Astrocyte (in vitro differentiated cells and primary cell): ENCODE measurements around the gene PTPRF. TPM values are rescaled to one million over a fixed set of nuclear protein-coding genes. Genes with fewer than 3 reads are reported as not detected.

Experiments used
- DNase-seq: peaks from one replicate; pipeline ENCODE4 v3.0.0-alpha.2; 2010; ENCODE audit warnings: low read depth
- FAIRE-seq: peaks from 2 replicates; lab custom pipeline; 2011; peaks lifted over from hg19 to GRCh38; lab: Jason Lieb, UNC
- H2AFZ ChIP-seq: 2 replicates; pipeline ENCODE4 v1.6.0; 2012; ENCODE audit warnings: low read depth, low read length, inconsistent platforms
- H3K27ac ChIP-seq: 2 replicates; pipeline ENCODE4 v1.5.1; 2011; ENCODE audit warnings: low read depth, low read length, inconsistent platforms
- H3K27me3 ChIP-seq: 2 replicates; pipeline ENCODE4 v1.6.0; 2011; ENCODE audit warnings: low read length, inconsistent platforms; ENCODE audit not compliant: insufficient read depth
- H3K36me3 ChIP-seq: 2 replicates; pipeline ENCODE4 v1.5.1; 2011; ENCODE audit warnings: low read length, inconsistent platforms; ENCODE audit not compliant: insufficient read depth
- H3K4me1 ChIP-seq: 2 replicates; pipeline ENCODE4 v1.5.1; 2011; ENCODE audit warnings: low read length, inconsistent platforms; ENCODE audit not compliant: insufficient read depth
- H3K4me2 ChIP-seq: 2 replicates; pipeline ENCODE4 v1.6.0; 2012; ENCODE audit warnings: low read length, inconsistent platforms
- H3K4me3 ChIP-seq: 2 replicates; pipeline ENCODE4 v1.5.1; 2011; ENCODE audit warnings: low read depth, mild to moderate bottlenecking, low read length, inconsistent platforms; ENCODE audit not compliant: insufficient read depth
- H3K79me2 ChIP-seq: 2 replicates; pipeline ENCODE4 v1.6.0; 2012; ENCODE audit warnings: mild to moderate bottlenecking, low read length, inconsistent platforms; ENCODE audit not compliant: insufficient read depth
- H3K9ac ChIP-seq: 2 replicates; pipeline ENCODE4 v1.6.0; 2012; ENCODE audit warnings: mild to moderate bottlenecking, low read length, inconsistent platforms
- H3K9me3 ChIP-seq: 2 replicates; pipeline ENCODE4 v1.5.1; 2012; ENCODE audit warnings: low read depth, mild to moderate bottlenecking, low read length, inconsistent platforms; ENCODE audit not compliant: insufficient read depth
- H4K20me1 ChIP-seq: 2 replicates; pipeline ENCODE4 v1.6.0; 2012; ENCODE audit warnings: low read length, inconsistent platforms; ENCODE audit not compliant: insufficient read depth
- H3K27ac Mint-ChIP-seq: one replicate; pipeline ENCODE4 v1.8.0; 2021; ENCODE audit warnings: mild to moderate bottlenecking, mixed read lengths; ENCODE audit not compliant: unreplicated experiment
- H3K27me3 Mint-ChIP-seq: one replicate; pipeline ENCODE4 v1.8.0; 2021; ENCODE audit warnings: low read depth, mixed read lengths; ENCODE audit not compliant: unreplicated experiment
- H3K36me3 Mint-ChIP-seq: one replicate; pipeline ENCODE4 v1.8.0; 2021; ENCODE audit warnings: low read depth, mixed read lengths; ENCODE audit not compliant: unreplicated experiment
- H3K4me1 Mint-ChIP-seq: one replicate; pipeline ENCODE4 v1.8.0; 2021; ENCODE audit warnings: low read depth, mixed read lengths; ENCODE audit not compliant: unreplicated experiment
- H3K4me3 Mint-ChIP-seq: one replicate; pipeline ENCODE4 v1.8.0; 2021; ENCODE audit warnings: mild to moderate bottlenecking, moderate library complexity, mixed read lengths; ENCODE audit not compliant: unreplicated experiment
- H3K9me3 Mint-ChIP-seq: one replicate; pipeline ENCODE4 v1.8.0; 2021; ENCODE audit warnings: mild to moderate bottlenecking, mixed read lengths; ENCODE audit not compliant: unreplicated experiment
- EZH2 ChIP-seq: IDR thresholded peaks from 2 replicates; pipeline ENCODE4 v1.6.1; 2012; ENCODE audit warnings: mild to moderate bottlenecking, low read length, inconsistent platforms; ENCODE audit not compliant: insufficient read depth
- total RNA-seq: library from RNA; stranded (reverse); gene quantifications from 2 replicates; pipeline ENCODE4 v1.2.1, GENCODE V29; 2021
- TF ChIP-seq, protein P1 (sequence below): IDR thresholded peaks from 2 replicates; pipeline ENCODE4 v1.5.1; 2011; ENCODE audit warnings: low read depth, mild to moderate bottlenecking, inconsistent platforms, low read length, moderate library complexity; ENCODE audit not compliant: insufficient read depth

PTPRF gene
- total RNA-seq, 1 donor from 2014 or later, result 275 TPM

DNA sequence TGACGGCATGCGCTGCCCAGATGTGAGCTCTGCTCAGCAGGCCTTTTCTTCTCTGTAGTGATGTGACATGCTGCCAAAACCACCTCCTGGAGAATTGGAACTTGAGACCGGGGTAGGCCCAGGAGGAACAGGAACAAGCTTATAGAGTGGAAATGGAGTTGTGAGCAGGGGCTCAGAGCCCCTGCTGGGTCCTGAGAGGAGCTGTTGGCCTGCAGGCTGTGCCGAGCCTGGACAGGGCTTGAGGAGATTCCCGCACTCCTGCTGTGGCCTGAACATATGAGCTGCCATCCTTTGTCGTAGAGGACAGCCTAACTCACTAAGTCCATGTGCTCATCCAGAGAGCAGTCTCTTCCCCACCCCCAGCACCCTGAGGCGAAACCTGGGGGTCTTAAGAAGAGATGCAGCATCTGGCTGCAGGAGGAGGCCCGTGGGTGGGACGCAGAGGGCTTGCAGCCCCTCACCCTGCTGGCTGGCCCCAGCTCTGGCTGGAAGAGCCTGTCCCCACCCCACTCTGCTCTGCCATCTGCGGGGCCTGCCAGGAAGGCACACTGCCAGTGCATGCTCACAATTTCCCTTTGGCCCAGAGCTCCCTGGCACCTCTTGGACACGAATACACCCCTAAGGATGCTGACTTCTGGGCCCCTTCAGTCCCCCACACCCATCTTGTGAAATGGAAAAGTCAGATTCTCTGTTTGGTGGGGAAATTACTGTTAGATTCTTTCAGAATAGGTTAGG is 42.5 kb downstream of the PTPRF start:
- TF ChIP-seq, protein P1, sequence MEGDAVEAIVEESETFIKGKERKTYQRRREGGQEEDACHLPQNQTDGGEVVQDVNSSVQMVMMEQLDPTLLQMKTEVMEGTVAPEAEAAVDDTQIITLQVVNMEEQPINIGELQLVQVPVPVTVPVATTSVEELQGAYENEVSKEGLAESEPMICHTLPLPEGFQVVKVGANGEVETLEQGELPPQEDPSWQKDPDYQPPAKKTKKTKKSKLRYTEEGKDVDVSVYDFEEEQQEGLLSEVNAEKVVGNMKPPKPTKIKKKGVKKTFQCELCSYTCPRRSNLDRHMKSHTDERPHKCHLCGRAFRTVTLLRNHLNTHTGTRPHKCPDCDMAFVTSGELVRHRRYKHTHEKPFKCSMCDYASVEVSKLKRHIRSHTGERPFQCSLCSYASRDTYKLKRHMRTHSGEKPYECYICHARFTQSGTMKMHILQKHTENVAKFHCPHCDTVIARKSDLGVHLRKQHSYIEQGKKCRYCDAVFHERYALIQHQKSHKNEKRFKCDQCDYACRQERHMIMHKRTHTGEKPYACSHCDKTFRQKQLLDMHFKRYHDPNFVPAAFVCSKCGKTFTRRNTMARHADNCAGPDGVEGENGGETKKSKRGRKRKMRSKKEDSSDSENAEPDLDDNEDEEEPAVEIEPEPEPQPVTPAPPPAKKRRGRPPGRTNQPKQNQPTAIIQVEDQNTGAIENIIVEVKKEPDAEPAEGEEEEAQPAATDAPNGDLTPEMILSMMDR, result no peak
- no peak for TF ChIP-seq EZH2
- FAIRE-seq (no peak), DNase-seq (no peak)
- Histone ChIP-seq H4K20me1 (peaks cover 38% of the 10 kb centered on the region), H3K27me3 (no peaks in the 10 kb centered on the region), H3K4me2 (no peak overlapping the region), H3K9me3 (no peaks in the 10 kb centered on the region), H3K4me1 (no peaks in the 10 kb centered on the region), H2AFZ (no peak overlapping the region), H3K79me2 (no peaks in the 10 kb centered on the region), H3K9ac (no peak overlapping the region), H3K36me3 (peaks cover 2% of the 10 kb centered on the region), H3K4me3 (no peak overlapping the region), H3K27ac (no peak overlapping the region)
- no peak overlapping the region for H3K4me3 Mint-ChIP-seq
- no peaks in the 10 kb centered on the region for H3K9me3 Mint-ChIP-seq
- H3K27me3 Mint-ChIP-seq, result no peaks in the 10 kb centered on the region
- no peak overlapping the region for H3K27ac Mint-ChIP-seq
- H3K36me3 Mint-ChIP-seq, result peaks cover 38% of the 10 kb centered on the region
- peaks cover 8% of the 10 kb centered on the region for H3K4me1 Mint-ChIP-seq

DNA sequence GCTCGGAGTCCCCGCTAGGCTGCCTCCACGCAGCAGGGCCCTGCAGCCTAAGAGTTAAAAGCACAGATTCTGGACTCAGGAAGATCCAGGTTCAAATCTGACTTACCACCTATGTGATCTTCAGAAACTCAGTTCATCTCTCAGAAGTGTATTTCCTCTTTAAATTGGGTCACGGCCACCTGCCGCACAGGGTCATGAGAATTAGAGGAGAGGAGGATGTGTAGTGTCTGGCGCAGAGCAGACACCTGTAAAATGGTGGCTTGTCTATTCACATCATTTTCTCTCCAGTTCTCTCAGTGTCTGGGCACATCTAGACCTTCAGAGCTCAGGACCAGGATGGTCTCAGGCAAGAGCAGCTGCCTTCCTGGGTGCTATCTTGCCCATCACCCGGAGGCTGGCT is 45.8 kb downstream of the PTPRF start:
- FAIRE-seq, result no peak
- Mint-ChIP-seq H3K36me3 (peaks cover 38% of the 10 kb centered on the region), H3K27me3 (no peaks in the 10 kb centered on the region), H3K9me3 (no peaks in the 10 kb centered on the region), H3K27ac (no peak overlapping the region), H3K4me1 (peaks cover 8% of the 10 kb centered on the region), H3K4me3 (no peak overlapping the region)
- Histone ChIP-seq H3K4me1 (peaks cover 1% of the 10 kb centered on the region), H4K20me1 (peaks cover 13% of the 10 kb centered on the region), H3K9ac (no peak overlapping the region), H3K36me3 (peaks cover 9% of the 10 kb centered on the region), H3K4me3 (no peak overlapping the region), H3K9me3 (no peaks in the 10 kb centered on the region), H2AFZ (no peak overlapping the region), H3K79me2 (no peaks in the 10 kb centered on the region), H3K27me3 (no peaks in the 10 kb centered on the region), H3K27ac (no peak overlapping the region), H3K4me2 (no peak overlapping the region)
- DNase-seq, result no peak
- TF ChIP-seq, protein P1, result no peak
- no peak for TF ChIP-seq EZH2
